Glutamatergic neuron (in vitro differentiated cells): Measurements from ENCODE around the gene RPL5. TPM values are rescaled to one million over a fixed set of nuclear protein-coding genes. Genes with fewer than 3 reads are reported as not detected.

ENCODE experiments used
- DNase-seq: peaks from one replicate; pipeline ENCODE4 v3.0.0; 2022
- H3K27ac Mint-ChIP-seq: one replicate; pipeline ENCODE4 v1.8.0; 2020; ENCODE audit warnings: mild to moderate bottlenecking, mixed read lengths, inconsistent platforms; ENCODE audit not compliant: unreplicated experiment
- H3K27me3 Mint-ChIP-seq: one replicate; pipeline ENCODE4 v1.8.0; 2020; ENCODE audit warnings: mild to moderate bottlenecking, moderate library complexity, mixed read lengths, inconsistent platforms; ENCODE audit not compliant: unreplicated experiment
- H3K36me3 Mint-ChIP-seq: one replicate; pipeline ENCODE4 v1.8.0; 2020; ENCODE audit warnings: mild to moderate bottlenecking, mixed read lengths, inconsistent platforms; ENCODE audit not compliant: unreplicated experiment
- H3K4me1 Mint-ChIP-seq: one replicate; pipeline ENCODE4 v1.8.0; 2020; ENCODE audit warnings: mild to moderate bottlenecking, low read depth, mixed read lengths, inconsistent platforms; ENCODE audit not compliant: unreplicated experiment
- H3K4me3 Mint-ChIP-seq: one replicate; pipeline ENCODE4 v1.8.0; 2020; ENCODE audit warnings: mild to moderate bottlenecking, mixed read lengths, inconsistent platforms; ENCODE audit not compliant: unreplicated experiment
- H3K9me3 Mint-ChIP-seq: one replicate; pipeline ENCODE4 v1.8.0; 2020; ENCODE audit warnings: mild to moderate bottlenecking, moderate library complexity, mixed read lengths, inconsistent platforms; ENCODE audit not compliant: unreplicated experiment
- CTCF ChIP-seq: fragments of 200-600 bp; sonication (generic); IDR thresholded peaks from one replicate; pipeline ENCODE4 v1.5.0; 2021; ENCODE audit not compliant: partially characterized antibody, unreplicated experiment
- total RNA-seq: library from RNA; stranded (reverse); fragmentation: NEBNext Ultra II Directional; extraction: Animal tissue kit (Norgen Biotek cat#: 25700); gene quantifications from one replicate; pipeline ENCODE4 v1.2.1, GENCODE V29; 2021; ENCODE audit not compliant: unreplicated experiment

The RPL5 gene
- total RNA-seq, 1 donor from 2014 or later, result 692 TPM

GRCh38 chr1:92886886-92887419, 55.1 kb downstream of the RPL5 start:
- peaks cover 8% of the 10 kb centered on the region for H3K36me3 Mint-ChIP-seq
- no peak overlapping the region for H3K27ac Mint-ChIP-seq
- peaks cover 2% of the 10 kb centered on the region for H3K4me1 Mint-ChIP-seq
- no peaks in the 10 kb centered on the region for H3K9me3 Mint-ChIP-seq
- no peak for TF ChIP-seq CTCF
- no peak for DNase-seq
- no peak overlapping the region for H3K4me3 Mint-ChIP-seq
- H3K27me3 Mint-ChIP-seq, result no peaks in the 10 kb centered on the region

GRCh38 chr1:92887465-92887864, 55.6 kb downstream of the RPL5 start:
- H3K27ac Mint-ChIP-seq, result no peak overlapping the region
- DNase-seq, result no peak

More at GRCh38 chr1:92887465-92887864, 55.6 kb downstream of the RPL5 start:
- Mint-ChIP-seq H3K9me3 (no peaks in the 10 kb centered on the region), H3K4me1 (peaks cover 2% of the 10 kb centered on the region), H3K27me3 (no peaks in the 10 kb centered on the region), H3K36me3 (peaks cover 8% of the 10 kb centered on the region), H3K4me3 (no peak overlapping the region)
- TF ChIP-seq CTCF, result no peak

Other genes with a start within 250 kb of the RPL5 start
- 19.5 TPM for gene EVI5, start 46.9 kb upstream of the RPL5 start, total RNA-seq
- gene DIPK1A, start 129.4 kb downstream of the RPL5 start, total RNA-seq, result 7.2 TPM
- gene MTF2, start 247.2 kb downstream of the RPL5 start, total RNA-seq, result 129 TPM